T-cell (primary cell): ENCODE measurements around the gene EFS. TPM values are rescaled to one million over a fixed set of nuclear protein-coding genes. Genes with fewer than 3 reads are reported as not detected.

Experiments used
- ATAC-seq, 4 experiments: fragments of 200-7000 bp in 3 of 4; fragments of 150-1000 bp in 1 of 4; cut with Tn5 transposase; replicated peaks in 1 of 4; 1 replicate in 3 of 4; 2 replicates in 1 of 4; pipeline ENCODE4 v1.10.0; 2021; ENCODE audit warnings: moderate library complexity in 3 of 4, mild to moderate bottlenecking in 2 of 4, moderate number of reproducible peaks in 1 of 4
- CTCF ChIA-PET, 2 donors: fragments of 300-600 bp; sonication (Branson Sonifier 250); formaldehyde crosslinking; loops; one replicate each; lab custom pipeline; 2022; ENCODE audit warnings: antibody characterized with exemption in 2 of 2; lab: Charles Lee
- POLR2A ChIA-PET, 2 donors: fragments of 300-600 bp; sonication (Branson Sonifier 250); formaldehyde crosslinking; loops; one replicate each; lab custom pipeline; 2022; ENCODE audit warnings: antibody characterized with exemption in 2 of 2; lab: Charles Lee
- DNase-seq, 35 experiments: peaks; one replicate each; pipeline versions ENCODE4 v3.0.0 to v3.0.0-alpha.2; 2013 to 2023
- H3K27ac ChIP-seq: one replicate; pipeline ENCODE4 v1.5.1; 2013; ENCODE audit warnings: low read length
- H3K27me3 ChIP-seq, 2 experiments: replicated peaks in 1 of 2; 1 replicate in 1 of 2; 2 replicates in 1 of 2; pipeline versions ENCODE4 v1.6.1 to v1.7.0; 2013; ENCODE audit warnings: low read length in 1 of 2, mixed read lengths in 1 of 2; ENCODE audit not compliant: control insufficient read depth in 2 of 2, insufficient read depth in 2 of 2; ENCODE audit errors: extremely low read depth in 1 of 2
- H3K36me3 ChIP-seq, 2 donors: 1 replicate in 1 of 2; 2 replicates in 1 of 2; pipeline versions ENCODE4 v1.6.1 to v1.7.0; 2013; ENCODE audit warnings: low read length in 1 of 2; ENCODE audit not compliant: control insufficient read depth in 2 of 2, insufficient read depth in 1 of 2; ENCODE audit errors: extremely low read depth in 1 of 2
- H3K4me1 ChIP-seq, 2 experiments: 1 replicate in 1 of 2; 2 replicates in 1 of 2; pipeline versions ENCODE4 v1.6.1 to v1.7.0; 2013; ENCODE audit warnings: low read length in 2 of 2, mixed read lengths in 1 of 2; ENCODE audit not compliant: insufficient read depth in 2 of 2, control insufficient read depth in 1 of 2; ENCODE audit errors: extremely low read depth in 1 of 2
- H3K4me3 ChIP-seq, 2 donors: 1 replicate in 1 of 2; 2 replicates in 1 of 2; pipeline versions ENCODE4 v1.5.1 to v1.7.0; 2013; ENCODE audit warnings: mild to moderate bottlenecking in 2 of 2, low read length in 1 of 2, moderate library complexity in 1 of 2; ENCODE audit not compliant: control insufficient read depth in 1 of 2; ENCODE audit errors: extremely low read depth in 1 of 2
- H3K9me3 ChIP-seq: 2 replicates; pipeline ENCODE4 v1.7.0; 2013
- H3K27ac Mint-ChIP-seq, 2 donors: one replicate each; pipeline ENCODE4 v1.8.0; 2020 to 2021; ENCODE audit warnings: mild to moderate bottlenecking in 2 of 2, mixed read lengths in 2 of 2
- H3K27me3 Mint-ChIP-seq, 2 donors: one replicate each; pipeline ENCODE4 v1.8.0; 2021 to 2022; ENCODE audit warnings: mixed read lengths in 2 of 2
- H3K36me3 Mint-ChIP-seq: one replicate; pipeline ENCODE4 v1.8.0; 2021; ENCODE audit warnings: mixed read lengths
- H3K4me1 Mint-ChIP-seq, 3 donors: one replicate each; pipeline ENCODE4 v1.8.0; 2020 to 2022; ENCODE audit warnings: mixed read lengths in 3 of 3, mild to moderate bottlenecking in 1 of 3
- H3K4me3 Mint-ChIP-seq, 3 donors: one replicate each; pipeline ENCODE4 v1.8.0; 2020 to 2022; ENCODE audit warnings: mild to moderate bottlenecking in 3 of 3, mixed read lengths in 3 of 3, moderate library complexity in 3 of 3
- H3K9me3 Mint-ChIP-seq, 3 donors: one replicate each; pipeline ENCODE4 v1.8.0; 2020 to 2022; ENCODE audit warnings: mixed read lengths in 3 of 3
- WGBS: methylation state at CpG from one replicate; pipeline ENCODE4 v1.1.5; 2013; ENCODE audit warnings: missing lambda C conversion rate; ENCODE audit not compliant: insufficient coverage; 5-methylcytosine and 5-hydroxymethylcytosine counted together
- total RNA-seq, 35 experiments: library from RNA in 6 of 35; stranded (reverse) in 6 of 35; fragments of 120-200 nt in 1 of 35; gene quantifications; one replicate each; pipeline versions ENCODE4 v1.2.1 to v1.2.4 and lab custom pipeline; 2013 to 2026

EFS gene
- total RNA-seq, 5 donors from 2014 or later (not counting 1 experiment from before 2014, with no cell fraction given): 0.15 TPM; not detected in 4

GRCh38 chr14:23357261-23357660 is 7.7 kb downstream of the EFS start:
- CTCF ChIA-PET: no interaction called here
- H3K27ac Mint-ChIP-seq: no peak overlapping the region
- H3K4me3 ChIP-seq: no peak overlapping the region
- DNase-seq (no peak), ATAC-seq (no peak)
- peaks cover 0 to 3% of the 10 kb centered on the region in 2 experiments for H3K4me1 ChIP-seq
- H3K36me3 Mint-ChIP-seq: no peaks in the 10 kb centered on the region
- peaks cover 11 to 40% of the 10 kb centered on the region in 2 donors for H3K27me3 Mint-ChIP-seq
- H3K36me3 ChIP-seq: no peaks in the 10 kb centered on the region
- WGBS: 83% methylated on average over 8 of the region's 8 CpGs
- H3K4me1 Mint-ChIP-seq: peaks cover 5 to 15% (median 8%) of the 10 kb centered on the region in 3 donors
- POLR2A ChIA-PET: no interaction called here
- peaks cover 0 to 46% of the 10 kb centered on the region in 2 experiments for H3K27me3 ChIP-seq
- no peak overlapping the region for H3K4me3 Mint-ChIP-seq
- H3K27ac ChIP-seq: no peak overlapping the region
- H3K9me3 Mint-ChIP-seq: no peaks in the 10 kb centered on the region
- H3K9me3 ChIP-seq: no peaks in the 10 kb centered on the region

GRCh38 chr14:23356662-23357061 is 8.3 kb downstream of the EFS start:
- peaks cover 11 to 40% of the 10 kb centered on the region in 2 donors for H3K27me3 Mint-ChIP-seq
- no peaks in the 10 kb centered on the region for H3K9me3 Mint-ChIP-seq
- no peak overlapping the region for H3K27ac ChIP-seq
- ChIA-PET CTCF (no interaction called here), POLR2A (no interaction called here)
- peaks cover 5 to 15% (median 8%) of the 10 kb centered on the region in 3 donors for H3K4me1 Mint-ChIP-seq
- WGBS: 100% methylated on average over 1 of the region's 4 CpGs
- H3K27me3 ChIP-seq: peaks cover 0 to 51% of the 10 kb centered on the region in 2 experiments
- H3K27ac Mint-ChIP-seq: no peak overlapping the region
- no peak overlapping the region for H3K4me3 ChIP-seq
- H3K4me3 Mint-ChIP-seq: no peak overlapping the region
- H3K9me3 ChIP-seq: no peaks in the 10 kb centered on the region
- H3K4me1 ChIP-seq: peaks cover 0 to 9% of the 10 kb centered on the region in 2 experiments
- DNase-seq (no peak), ATAC-seq (no peak)
- H3K36me3 Mint-ChIP-seq: no peaks in the 10 kb centered on the region
- no peaks in the 10 kb centered on the region for H3K36me3 ChIP-seq

- no peak overlapping the region for H3K4me3 Mint-ChIP-seq
- peaks cover 9 to 19% (median 13%) of the 10 kb centered on the region in 3 donors for H3K4me1 Mint-ChIP-seq
- ChIA-PET CTCF (interaction anchor here in 1 of 2 donors (0.5 kb wide), 1 partner anchor 172 kb away, joined by 3 read pairs; no protein-coding TSS in a partner anchor), POLR2A (no interaction called here)
- H3K4me3 ChIP-seq: no peak overlapping the region
- H3K9me3 ChIP-seq: no peaks in the 10 kb centered on the region
- H3K27ac Mint-ChIP-seq: no peak overlapping the region
- 93% methylated on average over 3 of the region's 6 CpGs for WGBS
- H3K36me3 ChIP-seq: no peaks in the 10 kb centered on the region
- peaks cover 13 to 45% of the 10 kb centered on the region in 2 donors for H3K27me3 Mint-ChIP-seq
- H3K36me3 Mint-ChIP-seq: no peaks in the 10 kb centered on the region
- peaks cover 1 to 54% of the 10 kb centered on the region in 2 experiments for H3K27me3 ChIP-seq
- no peak for DNase-seq
- peaks cover 0 to 11% of the 10 kb centered on the region in 2 experiments for H3K4me1 ChIP-seq
- ATAC-seq: no peak
- no peaks in the 10 kb centered on the region for H3K9me3 Mint-ChIP-seq
- H3K27ac ChIP-seq: no peak overlapping the region
Measured at GRCh38 chr14:23355871-23356435, 9.0 kb downstream of the EFS start.

DNA sequence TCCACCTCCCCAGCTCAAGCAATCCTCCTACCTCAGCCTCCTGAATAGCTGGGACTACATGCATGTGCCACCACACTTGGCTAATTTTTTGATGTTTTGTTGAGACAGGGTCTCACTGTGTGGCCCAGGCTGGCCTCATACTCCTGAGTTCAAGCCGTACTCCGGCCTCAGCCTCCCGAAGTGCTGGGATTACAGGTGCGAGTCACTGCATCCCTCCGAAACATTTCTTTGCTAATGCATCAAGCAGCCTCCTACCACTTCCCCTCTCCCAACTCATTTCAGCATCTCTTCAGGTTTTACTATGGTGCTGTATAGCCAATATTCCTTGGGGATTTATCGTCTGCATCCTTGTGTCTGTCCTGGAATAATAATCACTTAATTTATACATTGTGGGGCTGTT is 10.0 kb downstream of the EFS start:
- Mint-ChIP-seq H3K36me3 (no peaks in the 10 kb centered on the region), H3K27me3 (peaks cover 17 to 46% of the 10 kb centered on the region in 2 donors), H3K4me3 (no peak overlapping the region), H3K4me1 (peaks cover 9 to 22% (median 18%) of the 10 kb centered on the region in 3 donors), H3K27ac (no peak overlapping the region), H3K9me3 (no peaks in the 10 kb centered on the region)
- H3K4me3 ChIP-seq: no peak overlapping the region
- H3K36me3 ChIP-seq: no peaks in the 10 kb centered on the region
- DNase-seq (no peak), ATAC-seq (no peak)
- ChIA-PET POLR2A (no interaction called here), CTCF (no interaction called here)
- H3K27me3 ChIP-seq: peaks cover 4 to 47% of the 10 kb centered on the region in 2 experiments
- H3K4me1 ChIP-seq: peaks cover 0 to 11% of the 10 kb centered on the region in 2 experiments
- no peak overlapping the region for H3K27ac ChIP-seq
- H3K9me3 ChIP-seq: no peaks in the 10 kb centered on the region
- WGBS: 100% methylated on average over 2 of the region's 6 CpGs

DNA sequence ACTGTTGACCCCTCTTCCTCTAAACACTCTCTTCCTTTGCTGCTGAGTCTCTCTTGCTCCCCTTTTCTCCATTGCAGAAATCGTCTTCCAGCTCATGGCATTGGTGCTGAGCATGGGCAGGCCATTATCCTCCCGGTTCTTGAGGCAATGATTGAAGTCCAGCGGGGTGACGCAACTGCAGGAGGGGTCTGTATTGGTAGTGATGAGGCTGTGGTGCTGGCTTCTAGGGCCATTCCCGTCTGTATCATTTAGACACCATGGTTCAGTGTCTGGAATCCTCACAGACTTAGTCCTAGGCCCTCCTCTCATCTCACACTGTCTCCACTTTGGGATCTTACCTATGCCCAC is 11.6 kb downstream of the EFS start:
- 75% methylated on average over 2 of the region's 5 CpGs for WGBS
- Histone ChIP-seq H3K4me1 (peaks cover 0 to 11% of the 10 kb centered on the region in 2 experiments), H3K27ac (no peak overlapping the region), H3K27me3 (peaks cover 4 to 39% of the 10 kb centered on the region in 2 experiments), H3K9me3 (no peaks in the 10 kb centered on the region), H3K4me3 (no peak overlapping the region), H3K36me3 (no peaks in the 10 kb centered on the region)
- H3K4me3 Mint-ChIP-seq: peak overlapping the region; percentile 77 to 81 (median 79)
- DNase-seq (no peak), ATAC-seq (no peak)
- CTCF ChIA-PET: no interaction called here
- H3K9me3 Mint-ChIP-seq: no peaks in the 10 kb centered on the region
- peaks cover 9 to 22% (median 18%) of the 10 kb centered on the region in 3 donors for H3K4me1 Mint-ChIP-seq
- H3K27ac Mint-ChIP-seq: no peak overlapping the region
- H3K36me3 Mint-ChIP-seq: no peaks in the 10 kb centered on the region
- POLR2A ChIA-PET: no interaction called here
- H3K27me3 Mint-ChIP-seq: peaks cover 17 to 46% of the 10 kb centered on the region in 2 donors

GRCh38 chr14:23352506-23353432 is 12.2 kb downstream of the EFS start, which contains the start of gene SLC22A17:
Gene SLC22A17, minus strand, starts transcription at chr14:23352887.
- Histone ChIP-seq H3K27ac (no peak within 1 kb of the TSS), H3K36me3 (no peaks in the 10 kb centered on the region), H3K4me1 (peaks cover 0 to 11% of the 10 kb centered on the region in 2 experiments), H3K4me3 (peak within 1 kb of the TSS; percentile 55 to 81), H3K27me3 (peaks cover 4 to 37% of the 10 kb centered on the region in 2 experiments), H3K9me3 (no peaks in the 10 kb centered on the region)
- no peaks in the 10 kb centered on the region for H3K9me3 Mint-ChIP-seq
- ATAC-seq: peak; percentile 92 to 96 (median 94)
- H3K36me3 Mint-ChIP-seq: no peaks in the 10 kb centered on the region
- ChIA-PET POLR2A (interaction anchor here (0.6 kb wide), 2 partner anchors 50 to 238 kb away, joined by 3 to 8 read pairs; no protein-coding TSS in a partner anchor), CTCF (interaction anchor here in 1 of 2 donors (0.6 kb wide), 1 partner anchor 231 kb away, joined by 3 read pairs; no protein-coding TSS in a partner anchor)
- H3K4me3 Mint-ChIP-seq: peak within 1 kb of the TSS; percentile 77 to 81 (median 79)
- peak; percentile 14 to 74 (median 47) for DNase-seq
- peaks cover 9 to 22% (median 18%) of the 10 kb centered on the region in 3 donors for H3K4me1 Mint-ChIP-seq
- H3K27ac Mint-ChIP-seq: peak within 1 kb of the TSS in 1 of 2 donors; percentile 17
- 3% methylated on average over 30 of the region's 42 CpGs for WGBS
- peaks cover 17 to 46% of the 10 kb centered on the region in 2 donors for H3K27me3 Mint-ChIP-seq
